ENCODE data around the gene NINJ1. TPM values are rescaled to one million over a fixed set of nuclear protein-coding genes. Genes with fewer than 3 reads are reported as not detected.

Gene NINJ1
- total RNA-seq, 1 experiment from 2014 or later: 26.7 TPM

GRCh38 chr9:93100276-93100636 lies 33.8 kb downstream of the NINJ1 start:
- intact Hi-C loops (cut with micrococcal nuclease; ENCODE audit: unreplicated experiment): no loop called here
- Histone ChIP-seq H3K27ac (ENCODE audit: low read length) (no peak overlapping the region), H3K9me3 (ENCODE audit: control insufficient read depth, insufficient read depth, low read depth, low read length) (no peaks in the 10 kb centered on the region), H3K4me3 (ENCODE audit: low read depth in 2 of 2, low read length in 2 of 2) (no peak overlapping the region), H3K27me3 (ENCODE audit: control insufficient read depth, insufficient read depth, low read length) (no peaks in the 10 kb centered on the region), H3K36me3 (ENCODE audit: control insufficient read depth, insufficient read depth, low read length) (peaks cover 4% of the 10 kb centered on the region; the same call in 1 of the 2 replicates), H3K4me1 (ENCODE audit: control insufficient read depth, insufficient read depth, low read length) (peaks cover 19% of the 10 kb centered on the region)
- no peak for TF ChIP-seq POLR2AphosphoS5 (IDR thresholded peaks at IDR 0.05; ENCODE audit: low read depth, low read length)
- TF ChIP-seq REST (IDR thresholded peaks at IDR 0.05; ENCODE audit: insufficient read depth in 1 of 2, low read depth in 2 of 2, low read length in 1 of 2): no peak
- TF ChIP-seq CTCF (IDR thresholded peaks at IDR 0.05): no peak
- ATAC-seq (no peak), DNase-seq (ENCODE audit: low read depth, low spot score) (no peak)
- BruUV-seq (replicated peaks): no TSS peak
- in situ Hi-C loops (cut with HindIII; ENCODE audit: low pct_unique_long_range_greater_than_20kb, low sequenced_read_pairs): no loop called here
- POLR2A ChIA-PET: no interaction called here
- CTCF ChIA-PET: no interaction called here

- intact Hi-C loops (cut with micrococcal nuclease; ENCODE audit: unreplicated experiment) (loop anchor here (10.0 kb wide), 1 partner anchor 95 kb away; no protein-coding TSS in a partner anchor), in situ Hi-C loops (cut with HindIII; ENCODE audit: low pct_unique_long_range_greater_than_20kb, low sequenced_read_pairs) (no loop called here)
- TF ChIP-seq REST (IDR thresholded peaks at IDR 0.05; ENCODE audit: insufficient read depth in 1 of 2, low read depth in 2 of 2, low read length in 1 of 2) (no peak), POLR2AphosphoS5 (IDR thresholded peaks at IDR 0.05; ENCODE audit: low read depth, low read length) (no peak), SIN3A (IDR thresholded peaks at IDR 0.05; ENCODE audit: borderline replicate concordance, insufficient read depth, low read depth, low read length) (no peak), TCF7L2 (IDR thresholded peaks at IDR 0.05; ENCODE audit: low read depth, low read length) (no peak), CTCF (IDR thresholded peaks at IDR 0.05) (no peak)
- no peak for ATAC-seq
- Histone ChIP-seq H3K27ac (ENCODE audit: low read length) (peak overlapping the region; percentile 85; the same call in 1 of the 2 replicates), H3K4me1 (ENCODE audit: control insufficient read depth, insufficient read depth, low read length) (peaks cover 23% of the 10 kb centered on the region), H3K36me3 (ENCODE audit: control insufficient read depth, insufficient read depth, low read length) (peaks cover 4% of the 10 kb centered on the region; the same call in 1 of the 2 replicates), H3K4me3 (ENCODE audit: low read depth in 2 of 2, low read length in 2 of 2) (no peak overlapping the region), H3K9me3 (ENCODE audit: control insufficient read depth, insufficient read depth, low read depth, low read length) (no peaks in the 10 kb centered on the region), H3K27me3 (ENCODE audit: control insufficient read depth, insufficient read depth, low read length) (no peaks in the 10 kb centered on the region)
- POLR2A ChIA-PET: no interaction called here
- CTCF ChIA-PET: interaction anchor here (0.6 kb wide), 1 partner anchor 49 kb away, joined by 12 read pairs; no protein-coding TSS in a partner anchor
- BruUV-seq (replicated peaks): no TSS peak
- no peak for DNase-seq (ENCODE audit: low read depth, low spot score)
Measured at GRCh38 chr9:93099551-93100275, 34.3 kb downstream of the NINJ1 start.
